Ovary (tissue), 1 donor: ENCODE results near the gene PSMB9.

Experiments used
- EP300 ChIP-seq: sonication (generic); formaldehyde crosslinking; IDR thresholded peaks from one replicate; pipeline ENCODE4 v1.6.1; 2017; ENCODE audit warnings: antibody characterized with exemption
- POLR2A ChIP-seq: fragments of 450-650 bp; IDR thresholded peaks from one replicate; pipeline ENCODE4 v1.6.1; 2017; ENCODE audit warnings: antibody characterized with exemption, mild to moderate bottlenecking, moderate library complexity

DNA sequence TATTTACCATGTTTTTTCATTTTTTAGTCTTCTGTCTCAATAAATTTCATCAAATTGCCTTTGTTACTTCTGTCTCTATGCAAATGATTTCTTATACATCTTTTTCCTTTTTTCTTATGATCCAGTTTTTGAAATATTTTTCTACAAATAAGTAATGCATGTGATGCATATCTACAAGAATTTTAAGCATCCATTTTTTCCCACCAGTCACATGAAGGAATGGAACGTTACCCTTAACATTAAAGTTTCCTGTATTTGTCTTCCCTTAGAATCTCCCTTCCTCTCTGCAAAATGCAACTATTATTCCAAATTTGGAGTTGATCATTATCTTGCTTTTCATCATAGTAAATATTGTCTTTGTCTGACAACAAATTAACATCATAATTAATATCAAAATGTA lies 35.5 kb downstream of the PSMB9 start:
- TF ChIP-seq POLR2A (no peak), EP300 (no peak)
